ENCODE results near the gene IL18BP. TPM values are rescaled to one million over a fixed set of nuclear protein-coding genes. Genes with fewer than 3 reads are reported as not detected.

The IL18BP gene
- total and polyA plus RNA-seq, 2 of the 13 experiments (the other 11 are each of a cell fraction or from before 2014, with no cell fraction given) = 4.1 to 12.8 TPM

GRCh38 chr11:72000202-72000867 is 1.6 kb downstream of the IL18BP start:
- Histone ChIP-seq H3K27ac (ENCODE audit: extremely low read length, insufficient read depth, low read length) (no peak overlapping the region), H2AFZ (ENCODE audit: low read length) (no peak overlapping the region), H3K79me2 (ENCODE audit: insufficient read depth, low read length) (no peaks in the 10 kb centered on the region), H3K27me3 (ENCODE audit: control insufficient read depth in 1 of 2, insufficient read depth in 2 of 2, low read length in 2 of 2) (no peaks in the 10 kb centered on the region), H4K20me1 (ENCODE audit: insufficient read depth, low read length) (no peaks in the 10 kb centered on the region), H3K4me3 (replicated peaks in 1 of 3; ENCODE audit: insufficient read depth in 1 of 3, low read depth in 2 of 3, low read length in 3 of 3) (no peak overlapping the region), H3K4me1 (ENCODE audit: insufficient read depth, low read length) (no peaks in the 10 kb centered on the region), H3K4me2 (ENCODE audit: low read depth, low read length) (no peak overlapping the region), H3K36me3 (replicated peaks in 1 of 2; ENCODE audit: control insufficient read depth in 1 of 2, insufficient read depth in 2 of 2, low read length in 2 of 2) (peaks cover 27 to 69% of the 10 kb centered on the region in 2 experiments), H3K9me3 (ENCODE audit: low read length) (no peaks in the 10 kb centered on the region), H3K9ac (ENCODE audit: insufficient read depth, low read depth, low read length) (no peak overlapping the region)
- CTCF ChIA-PET (ENCODE audit: low intra/inter-chr PET ratio, low total read pairs) = no interaction called here
- 97% methylated on average over 7 of the region's 10 CpGs for WGBS (ENCODE audit: low lambda C conversion rate)
- BruUV-seq (replicated peaks) = no TSS peak
- no peak for TF ChIP-seq NFKBIZ (CRISPR knock-in tag; IDR thresholded peaks at IDR 0.05)
- no peak for TF ChIP-seq PAX8 (CRISPR knock-in tag; IDR thresholded peaks at IDR 0.05; ENCODE audit: borderline replicate concordance)
- TF ChIP-seq, protein P1, sequence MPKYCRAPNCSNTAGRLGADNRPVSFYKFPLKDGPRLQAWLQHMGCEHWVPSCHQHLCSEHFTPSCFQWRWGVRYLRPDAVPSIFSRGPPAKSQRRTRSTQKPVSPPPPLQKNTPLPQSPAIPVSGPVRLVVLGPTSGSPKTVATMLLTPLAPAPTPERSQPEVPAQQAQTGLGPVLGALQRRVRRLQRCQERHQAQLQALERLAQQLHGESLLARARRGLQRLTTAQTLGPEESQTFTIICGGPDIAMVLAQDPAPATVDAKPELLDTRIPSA (CRISPR knock-in tag; IDR thresholded peaks at IDR 0.05; ENCODE audit: borderline replicate concordance) = no peak
- no peak for TF ChIP-seq ZNF530 (CRISPR knock-in tag; IDR thresholded peaks at IDR 0.05; ENCODE audit: low read depth)
- TF ChIP-seq, protein P2, sequence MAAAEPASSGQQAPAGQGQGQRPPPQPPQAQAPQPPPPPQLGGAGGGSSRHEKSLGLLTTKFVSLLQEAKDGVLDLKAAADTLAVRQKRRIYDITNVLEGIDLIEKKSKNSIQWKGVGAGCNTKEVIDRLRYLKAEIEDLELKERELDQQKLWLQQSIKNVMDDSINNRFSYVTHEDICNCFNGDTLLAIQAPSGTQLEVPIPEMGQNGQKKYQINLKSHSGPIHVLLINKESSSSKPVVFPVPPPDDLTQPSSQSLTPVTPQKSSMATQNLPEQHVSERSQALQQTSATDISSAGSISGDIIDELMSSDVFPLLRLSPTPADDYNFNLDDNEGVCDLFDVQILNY (CRISPR knock-in tag; conservative IDR thresholded peaks at IDR 0.05) = no peak
- no peak for TF ChIP-seq ZNF557 (CRISPR knock-in tag; IDR thresholded peaks at IDR 0.05)
- no peak for TF ChIP-seq RAD21 (CRISPR knock-in tag; IDR thresholded peaks at IDR 0.05)
- no peak for TF ChIP-seq SRY (CRISPR knock-in tag; IDR thresholded peaks at IDR 0.05)
- TF ChIP-seq MXI1 (IDR thresholded peaks at IDR 0.05; ENCODE audit: borderline replicate concordance, low read depth, low read length) = no peak
- TF ChIP-seq EZH2 (conservative IDR thresholded peaks at IDR 0.05; ENCODE audit: low read depth, low read length) = no peak
- no peak for TF ChIP-seq ARID2 (CRISPR knock-in tag; IDR thresholded peaks at IDR 0.05; ENCODE audit: borderline replicate concordance)
- TF ChIP-seq ZNF350 (CRISPR knock-in tag; IDR thresholded peaks at IDR 0.05; ENCODE audit: borderline replicate concordance, low read depth) = no peak
- intact Hi-C loops (cut with micrococcal nuclease; ENCODE audit: unreplicated experiment) = no loop called here
- ATAC-seq (no peak), DNase-seq (ENCODE audit: low spot score) (no peak), FAIRE-seq (no peak)
- in situ Hi-C loops (cut with HindIII; ENCODE audit: extremely low pct_ligation_motif_present, low pct_unique_long_range_greater_than_20kb) = no loop called here
- POLR2A ChIA-PET = no interaction called here
